HepG2 (cell line): ENCODE measurements around the gene CKAP2L. TPM values are rescaled to one million over a fixed set of nuclear protein-coding genes. Genes with fewer than 3 reads are reported as not detected.
A peak's percentile ranks its signal among the peaks of the same experiment; 100 is the strongest.

ENCODE experiments used
- HOXA3 ChIP-seq: sonication (generic); formaldehyde crosslinking; IDR thresholded peaks from 2 replicates; pipeline ENCODE4 v1.5.0; 2020; ENCODE audit warnings: missing genetic modification reagents
- MED13 ChIP-seq: sonication (generic); formaldehyde crosslinking; IDR thresholded peaks from 2 replicates; pipeline ENCODE4 v1.5.0; 2020; ENCODE audit warnings: missing genetic modification reagents
- MTA1 ChIP-seq: sonication (generic); formaldehyde crosslinking; IDR thresholded peaks from 2 replicates; pipeline ENCODE4 v1.4.0; 2020; ENCODE audit warnings: missing genetic modification reagents, mild to moderate bottlenecking, borderline replicate concordance
- SIX4 ChIP-seq: sonication (generic); formaldehyde crosslinking; IDR thresholded peaks from 2 replicates; pipeline ENCODE4 v1.4.0; 2020; ENCODE audit warnings: missing genetic modification reagents
- SMAD1 ChIP-seq: sonication (generic); formaldehyde crosslinking; IDR thresholded peaks from 2 replicates; pipeline ENCODE4 v1.4.0; 2020; ENCODE audit warnings: missing genetic modification reagents, low read depth, mild to moderate bottlenecking, borderline replicate concordance
- ZKSCAN8 ChIP-seq: IDR thresholded peaks from 2 replicates; pipeline ENCODE4 v1.6.1; 2016; ENCODE audit warnings: borderline replicate concordance, missing genetic modification reagents, missing compliant biosample characterization
- ZNF10 ChIP-seq: sonication (generic); formaldehyde crosslinking; IDR thresholded peaks from 2 replicates; pipeline ENCODE4 v1.4.0; 2020; ENCODE audit warnings: mild to moderate bottlenecking, low read depth, missing genetic modification reagents, borderline replicate concordance
- ZNF12 ChIP-seq: sonication (generic); formaldehyde crosslinking; IDR thresholded peaks from 2 replicates; pipeline ENCODE4 v1.5.0; 2020; ENCODE audit warnings: missing genetic modification reagents
- ZNF615 ChIP-seq: sonication (generic); formaldehyde crosslinking; IDR thresholded peaks from 2 replicates; pipeline ENCODE4 v1.5.0; 2020; ENCODE audit warnings: mild to moderate bottlenecking, missing genetic modification reagents, borderline replicate concordance
- ZNF709 ChIP-seq: sonication (generic); formaldehyde crosslinking; IDR thresholded peaks from 2 replicates; pipeline ENCODE4 v1.5.0; 2020; ENCODE audit warnings: mild to moderate bottlenecking, missing genetic modification reagents
- ZSCAN29 ChIP-seq: sonication (generic); formaldehyde crosslinking; conservative IDR thresholded peaks from 2 replicates; pipeline ENCODE4 v1.4.0; 2020; ENCODE audit warnings: mild to moderate bottlenecking, missing genetic modification reagents
- ZSCAN9 ChIP-seq: IDR thresholded peaks from 2 replicates; pipeline ENCODE4 v1.6.1; 2016; ENCODE audit warnings: borderline replicate concordance
- polyA plus RNA-seq, 8 experiments: library from polyadenylated mRNA; depleted of rRNA in 3 of 8; stranded (reverse) in 7 of 8; unstranded in 1 of 8; fragments of >200 nt; fragmentation: Illumina TruSeq in 4 of 8; extraction: Trizol in 4 of 8; gene quantifications; 2 replicates each; pipeline versions ENCODE4 v1.2.1 to v1.2.3, GENCODE V29; 2011 to 2016; ENCODE audit warnings: low read depth in 4 of 8, missing spikeins in 1 of 8, mixed read lengths in 1 of 8; ENCODE audit not compliant: insufficient read depth in 1 of 8
- total RNA-seq, 5 experiments: library from RNA; depleted of rRNA; stranded (reverse); fragments of >200 nt; fragmentation: Illumina TruSeq; extraction: Trizol; gene quantifications; 2 replicates each; pipeline ENCODE4 v1.2.3, GENCODE V29; 2016; ENCODE audit warnings: low read depth in 1 of 5
- TF ChIP-seq, protein P1 (sequence below): sonication (generic); formaldehyde crosslinking; IDR thresholded peaks from one replicate; pipeline ENCODE4 v1.5.1; 2020; ENCODE audit warnings: mild to moderate bottlenecking, missing genetic modification reagents; ENCODE audit errors: not compliant biosample characterization
- TF ChIP-seq, protein P2 (sequence below): sonication (generic); formaldehyde crosslinking; IDR thresholded peaks from 2 replicates; pipeline ENCODE4 v1.5.1; 2020; ENCODE audit warnings: missing genetic modification reagents, mild to moderate bottlenecking, borderline replicate concordance
- TF ChIP-seq, protein P3 (sequence below): IDR thresholded peaks from 2 replicates; pipeline ENCODE4 v1.6.1; 2016; ENCODE audit warnings: low read depth, missing genetic modification reagents, missing compliant biosample characterization

CKAP2L gene
- total and polyA plus RNA-seq, 2 of the 13 experiments (the other 11 are each of a cell fraction or from before 2014, with no cell fraction given): 7.1 to 9.5 TPM

DNA sequence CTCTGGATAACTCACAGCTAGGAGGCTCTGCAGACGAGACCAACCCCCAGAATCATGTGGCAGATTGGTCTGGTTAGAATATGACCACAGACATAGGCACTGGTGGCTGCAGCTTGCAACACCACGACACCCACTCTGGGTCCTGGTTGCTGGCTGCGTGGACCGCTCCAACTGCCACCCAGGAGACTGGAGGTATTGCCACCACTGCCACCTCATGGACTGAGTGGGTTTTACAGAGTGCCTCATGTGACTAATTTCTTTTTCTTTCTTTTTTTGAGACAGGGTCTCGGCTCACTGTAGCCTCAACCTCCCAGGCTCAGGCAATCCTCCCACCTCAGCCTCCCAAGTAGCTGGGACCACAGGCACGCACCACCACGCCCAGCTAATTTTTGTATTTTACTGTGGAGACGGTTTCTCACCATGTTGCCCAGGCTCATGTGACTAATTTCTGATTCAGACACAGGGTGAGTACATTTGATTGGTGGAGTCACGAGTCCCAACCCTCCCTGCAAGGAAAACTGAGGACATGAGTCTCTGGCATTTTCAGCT lies 73.5 kb downstream of the CKAP2L start (continued):
- TF ChIP-seq MED13 (CRISPR knock-in tag) (no peak), ZNF10 (CRISPR knock-in tag) (no peak), MTA1 (CRISPR knock-in tag) (no peak), SIX4 (CRISPR knock-in tag) (no peak), ZSCAN29 (CRISPR knock-in tag) (peak; percentile 91), ZKSCAN8 (CRISPR knock-in tag) (no peak), SMAD1 (peak; percentile 50; the same call in 1 of the 2 replicates), ZSCAN9 (CRISPR knock-in tag) (no peak), ZNF709 (CRISPR knock-in tag) (no peak), HOXA3 (CRISPR knock-in tag) (no peak), ZNF12 (CRISPR knock-in tag) (no peak), ZNF615 (CRISPR knock-in tag) (no peak)
- TF ChIP-seq, protein P1, sequence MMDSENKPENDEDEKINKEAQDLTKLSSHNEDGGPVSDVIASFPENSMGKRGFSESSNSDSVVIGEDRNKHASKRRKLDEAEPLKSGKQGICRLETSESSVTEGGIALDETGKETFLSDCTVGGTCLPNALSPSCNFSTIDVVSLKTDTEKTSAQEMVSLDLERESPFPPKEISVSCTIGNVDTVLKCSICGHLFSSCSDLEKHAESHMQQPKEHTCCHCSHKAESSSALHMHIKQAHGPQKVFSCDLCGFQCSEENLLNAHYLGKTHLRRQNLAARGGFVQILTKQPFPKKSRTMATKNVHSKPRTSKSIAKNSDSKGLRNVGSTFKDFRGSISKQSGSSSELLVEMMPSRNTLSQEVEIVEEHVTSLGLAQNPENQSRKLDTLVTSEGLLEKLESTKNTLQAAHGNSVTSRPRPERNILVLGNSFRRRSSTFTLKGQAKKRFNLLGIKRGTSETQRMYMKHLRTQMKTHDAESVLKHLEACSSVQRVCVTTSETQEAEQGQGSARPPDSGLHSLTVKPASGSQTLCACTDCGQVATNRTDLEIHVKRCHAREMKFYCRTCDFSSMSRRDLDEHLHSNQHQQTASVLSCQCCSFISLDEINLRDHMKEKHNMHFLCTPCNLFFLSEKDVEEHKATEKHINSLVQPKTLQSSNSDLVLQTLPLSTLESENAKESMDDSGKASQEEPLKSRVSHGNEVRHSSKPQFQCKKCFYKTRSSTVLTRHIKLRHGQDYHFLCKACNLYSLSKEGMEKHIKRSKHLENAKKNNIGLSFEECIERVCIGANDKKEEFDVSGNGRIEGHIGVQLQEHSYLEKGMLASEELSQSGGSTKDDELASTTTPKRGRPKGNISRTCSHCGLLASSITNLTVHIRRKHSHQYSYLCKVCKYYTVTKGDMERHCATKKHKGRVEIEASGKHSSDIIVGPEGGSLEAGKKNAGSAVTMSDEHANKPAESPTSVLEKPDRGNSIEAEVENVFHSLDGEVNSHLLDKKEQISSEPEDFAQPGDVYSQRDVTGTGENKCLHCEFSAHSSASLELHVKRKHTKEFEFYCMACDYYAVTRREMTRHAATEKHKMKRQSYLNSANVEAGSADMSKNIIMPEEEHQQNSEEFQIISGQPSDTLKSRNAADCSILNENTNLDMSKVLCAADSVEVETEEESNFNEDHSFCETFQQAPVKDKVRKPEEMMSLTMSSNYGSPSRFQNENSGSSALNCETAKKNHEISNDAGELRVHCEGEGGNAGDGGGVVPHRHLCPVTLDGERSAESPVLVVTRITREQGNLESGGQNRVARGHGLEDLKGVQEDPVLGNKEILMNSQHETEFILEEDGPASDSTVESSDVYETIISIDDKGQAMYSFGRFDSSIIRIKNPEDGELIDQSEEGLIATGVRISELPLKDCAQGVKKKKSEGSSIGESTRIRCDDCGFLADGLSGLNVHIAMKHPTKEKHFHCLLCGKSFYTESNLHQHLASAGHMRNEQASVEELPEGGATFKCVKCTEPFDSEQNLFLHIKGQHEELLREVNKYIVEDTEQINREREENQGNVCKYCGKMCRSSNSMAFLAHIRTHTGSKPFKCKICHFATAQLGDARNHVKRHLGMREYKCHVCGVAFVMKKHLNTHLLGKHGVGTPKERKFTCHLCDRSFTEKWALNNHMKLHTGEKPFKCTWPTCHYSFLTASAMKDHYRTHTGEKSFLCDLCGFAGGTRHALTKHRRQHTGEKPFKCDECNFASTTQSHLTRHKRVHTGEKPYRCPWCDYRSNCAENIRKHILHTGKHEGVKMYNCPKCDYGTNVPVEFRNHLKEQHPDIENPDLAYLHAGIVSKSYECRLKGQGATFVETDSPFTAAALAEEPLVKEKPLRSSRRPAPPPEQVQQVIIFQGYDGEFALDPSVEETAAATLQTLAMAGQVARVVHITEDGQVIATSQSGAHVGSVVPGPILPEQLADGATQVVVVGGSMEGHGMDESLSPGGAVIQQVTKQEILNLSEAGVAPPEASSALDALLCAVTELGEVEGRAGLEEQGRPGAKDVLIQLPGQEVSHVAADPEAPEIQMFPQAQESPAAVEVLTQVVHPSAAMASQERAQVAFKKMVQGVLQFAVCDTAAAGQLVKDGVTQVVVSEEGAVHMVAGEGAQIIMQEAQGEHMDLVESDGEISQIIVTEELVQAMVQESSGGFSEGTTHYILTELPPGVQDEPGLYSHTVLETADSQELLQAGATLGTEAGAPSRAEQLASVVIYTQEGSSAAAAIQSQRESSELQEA: no peak
- TF ChIP-seq, protein P2, sequence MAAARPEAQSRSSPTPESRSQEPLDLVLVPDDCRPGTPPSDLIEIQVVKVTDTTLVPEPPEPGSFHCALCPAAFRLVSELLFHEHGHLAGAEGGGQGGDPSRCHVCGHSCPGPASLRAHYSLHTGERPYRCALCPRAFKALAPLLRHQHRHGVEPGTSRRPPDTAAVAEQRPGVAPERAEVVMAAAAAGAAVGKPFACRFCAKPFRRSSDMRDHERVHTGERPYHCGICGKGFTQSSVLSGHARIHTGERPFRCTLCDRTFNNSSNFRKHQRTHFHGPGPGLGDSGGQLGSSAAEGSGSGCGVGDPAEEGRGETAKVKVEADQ (CRISPR knock-in tag): 0 out of 2 replicates have a peak, but pooled peaks have one; percentile 48
- TF ChIP-seq, protein P3, sequence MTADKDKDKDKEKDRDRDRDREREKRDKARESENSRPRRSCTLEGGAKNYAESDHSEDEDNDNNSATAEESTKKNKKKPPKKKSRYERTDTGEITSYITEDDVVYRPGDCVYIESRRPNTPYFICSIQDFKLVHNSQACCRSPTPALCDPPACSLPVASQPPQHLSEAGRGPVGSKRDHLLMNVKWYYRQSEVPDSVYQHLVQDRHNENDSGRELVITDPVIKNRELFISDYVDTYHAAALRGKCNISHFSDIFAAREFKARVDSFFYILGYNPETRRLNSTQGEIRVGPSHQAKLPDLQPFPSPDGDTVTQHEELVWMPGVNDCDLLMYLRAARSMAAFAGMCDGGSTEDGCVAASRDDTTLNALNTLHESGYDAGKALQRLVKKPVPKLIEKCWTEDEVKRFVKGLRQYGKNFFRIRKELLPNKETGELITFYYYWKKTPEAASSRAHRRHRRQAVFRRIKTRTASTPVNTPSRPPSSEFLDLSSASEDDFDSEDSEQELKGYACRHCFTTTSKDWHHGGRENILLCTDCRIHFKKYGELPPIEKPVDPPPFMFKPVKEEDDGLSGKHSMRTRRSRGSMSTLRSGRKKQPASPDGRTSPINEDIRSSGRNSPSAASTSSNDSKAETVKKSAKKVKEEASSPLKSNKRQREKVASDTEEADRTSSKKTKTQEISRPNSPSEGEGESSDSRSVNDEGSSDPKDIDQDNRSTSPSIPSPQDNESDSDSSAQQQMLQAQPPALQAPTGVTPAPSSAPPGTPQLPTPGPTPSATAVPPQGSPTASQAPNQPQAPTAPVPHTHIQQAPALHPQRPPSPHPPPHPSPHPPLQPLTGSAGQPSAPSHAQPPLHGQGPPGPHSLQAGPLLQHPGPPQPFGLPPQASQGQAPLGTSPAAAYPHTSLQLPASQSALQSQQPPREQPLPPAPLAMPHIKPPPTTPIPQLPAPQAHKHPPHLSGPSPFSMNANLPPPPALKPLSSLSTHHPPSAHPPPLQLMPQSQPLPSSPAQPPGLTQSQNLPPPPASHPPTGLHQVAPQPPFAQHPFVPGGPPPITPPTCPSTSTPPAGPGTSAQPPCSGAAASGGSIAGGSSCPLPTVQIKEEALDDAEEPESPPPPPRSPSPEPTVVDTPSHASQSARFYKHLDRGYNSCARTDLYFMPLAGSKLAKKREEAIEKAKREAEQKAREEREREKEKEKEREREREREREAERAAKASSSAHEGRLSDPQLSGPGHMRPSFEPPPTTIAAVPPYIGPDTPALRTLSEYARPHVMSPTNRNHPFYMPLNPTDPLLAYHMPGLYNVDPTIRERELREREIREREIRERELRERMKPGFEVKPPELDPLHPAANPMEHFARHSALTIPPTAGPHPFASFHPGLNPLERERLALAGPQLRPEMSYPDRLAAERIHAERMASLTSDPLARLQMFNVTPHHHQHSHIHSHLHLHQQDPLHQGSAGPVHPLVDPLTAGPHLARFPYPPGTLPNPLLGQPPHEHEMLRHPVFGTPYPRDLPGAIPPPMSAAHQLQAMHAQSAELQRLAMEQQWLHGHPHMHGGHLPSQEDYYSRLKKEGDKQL: no peak
